OCI-LY7 (cell line): ENCODE results near the gene BBLN.

ENCODE experiments used
- CTCF ChIP-seq: fragments of 200-600 bp; sonication (generic); conservative IDR thresholded peaks from 2 replicates; pipeline ENCODE4 v1.5.1; 2014; ENCODE audit warnings: mild to moderate bottlenecking, antibody characterized with exemption, low read length, moderate library complexity, mixed read lengths
- EZH2phosphoT487 ChIP-seq: fragments of 200-600 bp; sonication (generic); IDR thresholded peaks from 2 replicates; pipeline ENCODE4 v1.6.1; 2018; ENCODE audit warnings: low read depth, borderline replicate concordance, mild to moderate bottlenecking, mixed run types, antibody characterized with exemption, low read length, moderate library complexity, mixed read lengths

- no peak for TF ChIP-seq CTCF
- TF ChIP-seq EZH2phosphoT487, result no peak
Measured at GRCh38 chr9:128116104-128117083, 43.7 kb upstream of the BBLN start.
